Stimulated activated CD8-positive, alpha-beta memory T cell treated with anti-CD3 and anti-CD28 coated beads, Interleukin-2, amount 100 ng/mL, for 1 hour (primary cell): Measurements from ENCODE around the gene ITM2C.

Experiments
- DNase-seq, 2 donors: peaks; one replicate each; pipeline ENCODE4 v3.0.0-alpha.2; 2020; ENCODE audit warnings: low read depth in 2 of 2

ITM2C gene

GRCh38 chr2:230872968-230873660 lies 8.4 kb downstream of the ITM2C start:
- no peak for DNase-seq

- no peak for DNase-seq
Measured at GRCh38 chr2:230873661-230874401, 9.1 kb downstream of the ITM2C start.

DNA sequence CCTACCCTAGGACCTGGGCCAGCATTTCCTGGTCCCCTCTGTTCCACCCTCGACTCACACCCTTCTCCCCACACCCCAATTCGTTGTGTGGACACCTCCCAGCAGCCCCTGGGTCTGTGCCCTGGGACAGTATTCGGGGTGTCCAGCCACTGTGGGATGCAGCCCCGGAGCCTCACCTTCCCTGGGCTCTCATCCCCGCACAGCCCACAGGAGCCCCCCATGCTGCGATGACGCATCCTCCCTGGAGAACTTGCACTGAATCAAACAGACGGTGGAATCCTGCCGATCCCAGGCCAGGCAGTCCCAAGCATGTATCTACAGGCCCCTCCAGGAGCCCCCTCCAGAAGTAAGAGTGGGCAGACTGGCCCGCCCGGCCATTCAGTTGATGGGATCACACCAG lies 9.7 kb downstream of the ITM2C start:
- DNase-seq = no peak

DNA sequence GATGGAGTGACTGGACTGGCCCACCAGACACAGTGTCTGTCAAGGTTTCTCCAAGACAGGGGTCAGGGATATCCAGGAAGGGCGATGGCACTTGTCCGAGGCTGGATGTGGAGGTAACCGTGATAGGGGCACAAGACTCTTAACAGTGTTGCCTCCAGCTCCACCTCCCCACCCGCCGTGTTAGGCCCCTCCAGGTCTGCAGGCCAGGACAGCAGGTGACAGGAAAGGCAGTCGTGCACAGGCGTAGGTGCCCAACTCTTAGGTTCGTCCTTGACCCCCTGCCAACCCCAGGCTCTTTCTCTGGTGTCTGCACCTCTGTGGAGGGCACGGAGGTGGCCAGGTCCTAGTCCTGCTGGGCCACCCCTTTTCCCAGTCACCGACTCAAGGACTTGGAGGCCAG lies 10.1 kb downstream of the ITM2C start:
- DNase-seq = no peak

GRCh38 chr2:230875347-230876315 lies 10.9 kb downstream of the ITM2C start:
- DNase-seq = no peak

GRCh38 chr2:230877116-230877758 lies 12.5 kb downstream of the ITM2C start:
- no peak for DNase-seq

- peak; percentile 44 to 54 for DNase-seq
Measured at GRCh38 chr2:230877759-230878598, 13.2 kb downstream of the ITM2C start.

DNA sequence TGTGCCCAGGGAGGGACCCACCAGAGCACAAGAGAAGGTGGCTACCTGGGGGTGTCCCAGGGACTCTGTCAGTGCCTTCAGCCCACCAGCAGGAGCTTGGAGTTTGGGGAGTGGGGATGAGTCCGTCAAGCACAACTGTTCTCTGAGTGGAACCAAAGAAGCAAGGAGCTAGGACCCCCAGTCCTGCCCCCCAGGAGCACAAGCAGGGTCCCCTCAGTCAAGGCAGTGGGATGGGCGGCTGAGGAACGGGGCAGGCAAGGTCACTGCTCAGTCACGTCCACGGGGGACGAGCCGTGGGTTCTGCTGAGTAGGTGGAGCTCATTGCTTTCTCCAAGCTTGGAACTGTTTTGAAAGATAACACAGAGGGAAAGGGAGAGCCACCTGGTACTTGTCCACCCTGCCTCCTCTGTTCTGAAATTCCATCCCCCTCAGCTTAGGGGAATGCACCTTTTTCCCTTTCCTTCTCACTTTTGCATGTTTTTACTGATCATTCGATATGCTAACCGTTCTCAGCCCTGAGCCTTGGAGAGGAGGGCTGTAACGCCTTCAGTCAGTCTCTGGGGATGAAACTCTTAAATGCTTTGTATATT lies 14.0 kb downstream of the ITM2C start:
- no peak for DNase-seq

GRCh38 chr2:230879271-230879882 lies 14.6 kb downstream of the ITM2C start:
- no peak for DNase-seq

DNA sequence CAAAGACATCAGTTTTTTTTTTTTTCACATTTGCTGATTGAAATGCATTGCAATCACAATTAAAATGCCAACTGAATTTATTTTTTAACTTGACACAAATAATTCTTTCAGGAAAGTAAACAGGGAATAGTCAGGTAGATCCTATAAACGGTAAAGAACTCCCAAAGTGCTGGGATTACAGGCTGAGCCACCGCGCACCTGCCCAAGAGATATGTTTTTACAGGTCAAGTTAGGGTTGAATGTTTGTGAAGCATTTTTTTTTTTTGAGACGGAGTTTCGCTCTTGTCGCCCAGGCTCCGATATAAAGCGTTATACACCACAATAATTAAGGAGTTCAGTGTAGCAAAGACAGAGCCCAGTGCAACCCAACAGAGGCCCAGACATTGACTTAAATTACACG lies 15.1 kb downstream of the ITM2C start:
- DNase-seq = no peak

- DNase-seq = no peak
Measured at GRCh38 chr2:230881840-230882239, 17.1 kb downstream of the ITM2C start.

GRCh38 chr2:230885463-230886130 lies 20.9 kb downstream of the ITM2C start:
- no peak for DNase-seq

DNA sequence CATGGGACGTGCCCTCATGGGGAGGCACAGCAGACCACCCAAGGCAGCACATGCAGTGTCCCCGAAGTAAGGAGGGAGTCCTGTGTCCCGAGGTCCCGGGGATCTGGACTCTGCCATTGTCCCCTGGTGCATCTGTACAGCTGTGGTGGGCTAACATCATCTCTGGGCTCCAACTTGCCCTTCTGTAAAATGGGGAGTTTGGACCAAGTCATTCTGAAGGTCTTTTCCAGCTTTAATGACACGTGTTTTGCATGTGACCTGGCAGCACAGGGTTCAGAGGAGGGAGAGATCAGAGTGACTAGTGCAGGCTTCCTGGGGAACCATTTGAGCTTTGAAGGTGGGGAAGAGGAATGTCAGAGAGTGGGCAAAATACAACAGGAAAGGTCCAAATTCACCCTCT lies 21.5 kb downstream of the ITM2C start:
- DNase-seq = no peak

DNA sequence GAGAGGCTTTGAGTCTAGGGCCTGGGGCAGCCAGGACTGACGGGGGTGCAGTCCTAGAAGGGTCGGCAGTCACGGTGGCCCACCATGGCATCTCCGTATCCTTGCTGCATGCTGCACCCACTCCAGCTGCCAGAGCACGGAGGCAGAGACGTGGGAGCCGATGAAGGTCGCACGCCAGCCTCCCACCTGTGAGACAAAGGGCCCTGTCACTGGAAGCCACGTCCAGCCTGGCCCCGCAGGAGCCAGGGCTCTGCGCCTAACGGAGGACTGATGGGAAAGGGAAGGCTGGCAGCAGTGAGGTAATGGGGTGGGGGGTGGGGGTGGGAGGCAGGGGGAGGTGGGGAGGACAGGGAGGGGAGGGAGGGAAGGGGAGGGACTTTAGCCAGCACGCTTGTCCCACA lies 21.9 kb downstream of the ITM2C start:
- no peak for DNase-seq

DNA sequence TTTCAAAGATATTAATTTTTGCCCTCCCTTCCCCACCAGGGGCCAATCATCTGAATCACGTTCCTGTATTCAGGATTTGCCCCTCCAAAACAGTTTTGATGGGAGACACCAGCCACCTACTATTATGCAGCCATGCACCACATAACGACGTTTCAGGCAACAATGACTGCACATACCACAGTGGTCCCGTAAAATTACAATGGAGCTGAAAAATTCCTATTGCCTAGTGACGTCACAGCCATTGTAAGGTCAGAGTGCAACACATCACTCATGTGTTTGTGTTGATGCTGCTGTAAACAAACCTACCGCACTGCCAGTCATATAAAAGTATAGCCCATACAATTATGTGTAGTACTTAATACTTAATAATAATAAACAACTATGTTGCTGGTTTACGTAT lies 22.6 kb downstream of the ITM2C start:
- DNase-seq = no peak

- DNase-seq = no peak
Measured at GRCh38 chr2:230888824-230889400, 24.2 kb downstream of the ITM2C start.

GRCh38 chr2:230889911-230890601 lies 25.3 kb downstream of the ITM2C start:
- DNase-seq = no peak

- no peak for DNase-seq
Measured at GRCh38 chr2:230890646-230891045, 25.9 kb downstream of the ITM2C start.

DNA sequence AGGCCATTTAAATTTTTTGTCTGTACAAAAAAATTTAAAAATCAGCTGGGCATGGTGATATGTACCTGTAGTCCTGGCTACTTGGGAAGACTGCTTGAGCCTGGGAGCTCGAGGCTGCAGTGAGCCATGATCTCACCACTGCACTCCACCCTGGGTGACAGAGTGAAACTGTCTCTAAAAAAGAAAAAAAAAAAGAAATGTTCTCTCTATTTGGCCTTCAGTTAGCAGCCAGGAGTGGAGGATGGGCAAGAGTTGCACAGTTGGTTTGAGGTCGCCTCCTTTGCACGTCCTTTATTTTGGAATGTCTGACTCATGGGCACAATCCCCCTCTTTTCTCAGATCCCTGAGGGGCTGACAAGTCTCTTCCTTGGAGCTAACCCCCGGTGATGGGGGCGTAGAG lies 26.3 kb downstream of the ITM2C start:
- DNase-seq = no peak
